Stimulated activated CD4-positive, alpha-beta T cell treated with anti-CD3 and anti-CD28 coated beads, TNF-alpha, amount 100 ng/mL, for 1 hour (primary cell): Measurements from ENCODE around the gene PLEKHN1.

Experiments
- DNase-seq, 3 donors: peaks; one replicate each; pipeline ENCODE4 v3.0.0-alpha.2; 2020; ENCODE audit warnings: low read depth in 3 of 3, low spot score in 1 of 3

PLEKHN1 gene, protein sequence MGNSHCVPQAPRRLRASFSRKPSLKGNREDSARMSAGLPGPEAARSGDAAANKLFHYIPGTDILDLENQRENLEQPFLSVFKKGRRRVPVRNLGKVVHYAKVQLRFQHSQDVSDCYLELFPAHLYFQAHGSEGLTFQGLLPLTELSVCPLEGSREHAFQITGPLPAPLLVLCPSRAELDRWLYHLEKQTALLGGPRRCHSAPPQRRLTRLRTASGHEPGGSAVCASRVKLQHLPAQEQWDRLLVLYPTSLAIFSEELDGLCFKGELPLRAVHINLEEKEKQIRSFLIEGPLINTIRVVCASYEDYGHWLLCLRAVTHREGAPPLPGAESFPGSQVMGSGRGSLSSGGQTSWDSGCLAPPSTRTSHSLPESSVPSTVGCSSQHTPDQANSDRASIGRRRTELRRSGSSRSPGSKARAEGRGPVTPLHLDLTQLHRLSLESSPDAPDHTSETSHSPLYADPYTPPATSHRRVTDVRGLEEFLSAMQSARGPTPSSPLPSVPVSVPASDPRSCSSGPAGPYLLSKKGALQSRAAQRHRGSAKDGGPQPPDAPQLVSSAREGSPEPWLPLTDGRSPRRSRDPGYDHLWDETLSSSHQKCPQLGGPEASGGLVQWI

DNA sequence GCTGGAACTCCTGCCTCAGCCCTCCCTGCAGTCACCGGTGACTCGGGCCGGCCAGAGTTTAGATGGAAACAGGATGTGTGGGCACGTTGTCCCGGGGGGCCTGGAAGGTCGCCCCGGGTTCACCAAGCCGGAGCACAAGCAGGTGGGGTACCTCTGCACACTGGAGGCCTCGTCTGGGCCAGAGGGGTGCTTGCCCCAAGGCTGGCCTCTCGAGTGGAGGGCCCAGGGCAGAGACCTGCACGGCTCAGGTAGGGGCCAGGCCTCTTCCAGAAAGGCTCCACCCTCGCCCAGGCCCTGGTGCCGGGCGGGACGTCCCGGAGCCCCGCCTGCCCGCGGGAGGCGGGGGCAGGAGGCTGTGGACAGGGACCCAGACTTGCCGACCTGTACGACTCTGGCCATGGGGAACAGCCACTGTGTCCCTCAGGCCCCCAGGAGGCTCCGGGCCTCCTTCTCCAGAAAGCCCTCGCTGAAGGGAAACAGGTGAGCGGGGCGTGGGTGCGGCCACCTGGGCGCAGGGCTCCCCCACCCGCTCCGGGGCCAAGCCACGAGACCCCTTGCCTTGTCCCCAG, at the start of gene PLEKHN1:
PLEKHN1 (plus strand) TSS at position 348 of the 569 bp plus-strand sequence; CDS start at position 398, 50 bp downstream.
- no peak for DNase-seq

DNA sequence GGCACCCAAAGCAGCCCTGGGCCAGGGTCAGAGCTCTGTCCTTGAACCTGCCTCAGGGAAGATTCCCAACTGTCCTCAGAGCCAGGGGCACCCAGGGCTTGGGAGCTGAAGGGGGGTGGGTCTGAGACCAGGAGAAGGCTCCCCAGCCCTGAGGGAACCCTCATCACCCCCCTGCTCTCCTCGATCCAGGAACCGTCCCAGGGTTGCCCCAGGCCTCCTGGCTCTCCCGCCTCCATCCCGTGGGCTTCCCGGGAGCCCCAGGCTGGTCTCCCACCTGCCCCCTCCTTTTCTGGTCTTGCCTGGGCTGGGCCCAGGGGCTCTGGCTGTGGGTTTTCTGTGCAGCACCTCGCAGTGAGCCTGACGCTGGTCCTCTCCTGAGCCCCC, 49.2 kb upstream of the PLEKHN1 start:
- DNase-seq: no peak

DNA sequence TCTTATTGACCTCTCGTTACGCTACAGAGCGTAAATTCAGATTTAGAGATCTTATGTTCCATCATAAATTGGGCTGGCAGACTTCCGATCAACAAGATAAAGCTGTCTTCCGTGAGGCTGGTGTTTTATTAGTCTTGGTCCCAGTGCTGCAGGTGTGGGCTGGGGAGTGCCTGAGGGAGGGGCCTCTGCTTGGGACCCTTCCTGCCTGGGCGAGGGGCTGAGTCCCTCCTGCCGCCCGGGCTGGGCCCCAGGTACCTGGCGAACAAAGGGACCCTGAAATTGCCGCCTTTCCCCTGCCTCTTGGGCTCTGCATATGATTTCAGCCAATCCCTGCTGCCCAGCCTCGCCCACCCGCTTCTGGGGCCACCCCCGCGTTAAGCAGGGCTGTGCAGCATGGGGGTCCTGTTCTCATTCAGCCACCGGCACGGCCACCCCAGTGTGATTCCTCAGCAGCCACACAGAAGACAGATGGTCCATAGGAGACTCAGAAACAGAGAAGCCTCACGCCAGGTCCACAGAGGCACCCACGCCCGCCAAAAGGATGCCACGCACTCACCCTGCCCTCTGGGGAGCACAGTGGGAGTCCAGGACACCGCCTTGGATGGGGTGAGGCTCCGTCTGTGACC, 48.7 kb upstream of the PLEKHN1 start:
- no peak for DNase-seq

DNA sequence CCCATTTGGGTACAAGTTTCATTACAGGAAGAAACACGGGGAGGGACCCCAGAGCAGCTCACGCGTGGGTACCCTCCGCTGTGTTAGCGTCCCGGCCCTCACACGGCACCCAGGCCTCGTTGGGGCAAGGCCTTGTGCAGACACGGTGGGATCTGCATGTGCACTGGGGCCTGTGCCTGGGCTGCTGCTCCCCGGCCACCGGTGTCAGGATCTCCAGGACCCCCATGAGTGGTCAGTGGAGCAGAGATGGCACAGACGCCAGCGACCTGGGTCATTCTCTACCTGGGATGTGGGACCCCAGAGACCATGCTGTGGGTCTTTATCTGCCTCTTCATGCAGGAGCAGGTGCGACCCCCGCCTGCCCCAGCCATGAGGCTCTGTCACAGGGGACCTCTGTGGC, 47.9 kb upstream of the PLEKHN1 start:
- no peak for DNase-seq

DNA sequence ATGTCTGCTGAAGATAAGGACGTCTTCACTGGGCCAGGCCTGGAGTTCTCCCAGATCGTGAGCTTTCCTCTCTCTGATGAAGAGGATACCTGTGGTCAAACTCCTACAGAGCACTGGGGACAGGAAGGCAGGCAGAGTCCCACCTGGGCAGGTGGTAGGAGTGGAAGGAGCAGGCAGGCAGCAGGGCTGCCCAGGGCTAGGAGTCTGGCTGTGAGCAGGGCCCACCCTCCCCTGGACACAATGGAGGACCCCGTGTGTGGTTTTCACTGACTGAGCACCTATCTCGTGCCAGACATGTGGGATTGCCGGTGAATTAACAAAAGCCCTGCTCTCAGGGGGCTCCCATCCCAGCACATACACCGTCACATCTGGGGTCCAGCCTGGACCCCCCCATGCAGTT, 47.4 kb upstream of the PLEKHN1 start:
- DNase-seq: no peak

DNA sequence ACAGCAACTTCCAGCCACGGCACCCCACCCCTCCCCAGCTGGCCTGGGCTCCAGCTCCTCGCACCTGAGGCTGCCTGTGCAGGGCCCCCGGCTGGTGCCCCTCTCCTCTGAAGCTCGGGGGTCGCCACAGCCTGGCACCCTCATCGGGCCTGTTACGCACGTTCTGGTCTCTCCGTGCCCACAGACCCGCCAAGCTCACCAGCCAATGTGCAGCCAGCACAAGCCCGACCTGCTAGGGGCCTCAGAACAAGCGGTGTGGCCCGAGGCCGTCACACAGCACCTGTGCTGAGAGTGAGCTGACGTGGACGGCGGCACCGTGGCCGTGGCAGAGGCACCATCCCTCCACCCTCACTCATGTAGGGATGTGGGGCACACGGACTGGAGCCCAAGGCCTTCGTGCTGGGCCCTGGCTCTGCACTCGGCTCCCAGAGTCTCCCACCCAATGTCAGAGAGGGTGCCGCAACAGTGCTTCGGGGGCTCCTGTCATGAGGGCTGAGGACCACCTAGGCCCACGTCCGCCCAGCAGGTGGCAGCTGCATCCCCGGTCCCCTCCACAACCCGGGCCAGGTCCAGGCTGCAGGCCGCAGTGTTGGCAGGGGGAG, 46.9 kb upstream of the PLEKHN1 start:
- no peak for DNase-seq

DNA sequence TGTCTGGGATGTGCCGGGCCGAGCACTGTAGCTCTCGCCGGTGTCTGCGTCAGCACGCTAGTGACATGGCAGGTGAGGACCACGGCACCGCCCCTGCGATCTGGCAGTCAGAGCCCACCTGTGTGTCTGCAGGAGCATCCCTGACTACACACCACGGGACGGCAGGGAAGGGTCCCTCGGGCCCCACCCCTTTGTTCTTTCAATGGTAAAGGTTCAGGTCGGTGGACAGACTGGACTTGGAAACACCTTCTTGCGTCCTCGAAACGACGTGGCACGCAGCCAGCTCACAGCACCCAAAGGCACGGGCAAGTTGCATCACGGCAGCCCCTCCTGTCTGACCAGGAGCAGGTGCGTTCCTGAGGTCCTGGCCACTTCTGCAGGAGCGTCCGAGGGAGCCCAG, 46.3 kb upstream of the PLEKHN1 start:
- no peak for DNase-seq

DNA sequence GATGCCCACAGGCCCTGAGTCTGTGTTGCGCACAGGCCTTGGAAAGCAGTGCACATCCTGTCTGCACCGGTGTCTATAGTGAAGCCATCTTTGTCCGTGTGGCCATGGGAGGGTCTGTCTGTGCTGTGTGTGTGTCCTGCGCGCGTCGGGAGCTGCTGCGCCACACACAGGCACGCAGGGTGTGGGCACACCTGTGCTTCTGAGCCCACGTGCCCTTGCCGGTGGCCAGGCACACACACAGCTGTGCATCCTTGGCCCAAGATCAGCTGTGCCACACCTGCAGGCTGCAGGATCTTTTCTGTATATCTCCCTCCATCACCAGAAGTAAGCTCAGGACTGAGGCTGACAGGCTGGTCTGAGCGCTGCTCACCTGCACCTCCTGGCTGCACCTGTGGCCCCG, 45.8 kb upstream of the PLEKHN1 start:
- DNase-seq: no peak

DNA sequence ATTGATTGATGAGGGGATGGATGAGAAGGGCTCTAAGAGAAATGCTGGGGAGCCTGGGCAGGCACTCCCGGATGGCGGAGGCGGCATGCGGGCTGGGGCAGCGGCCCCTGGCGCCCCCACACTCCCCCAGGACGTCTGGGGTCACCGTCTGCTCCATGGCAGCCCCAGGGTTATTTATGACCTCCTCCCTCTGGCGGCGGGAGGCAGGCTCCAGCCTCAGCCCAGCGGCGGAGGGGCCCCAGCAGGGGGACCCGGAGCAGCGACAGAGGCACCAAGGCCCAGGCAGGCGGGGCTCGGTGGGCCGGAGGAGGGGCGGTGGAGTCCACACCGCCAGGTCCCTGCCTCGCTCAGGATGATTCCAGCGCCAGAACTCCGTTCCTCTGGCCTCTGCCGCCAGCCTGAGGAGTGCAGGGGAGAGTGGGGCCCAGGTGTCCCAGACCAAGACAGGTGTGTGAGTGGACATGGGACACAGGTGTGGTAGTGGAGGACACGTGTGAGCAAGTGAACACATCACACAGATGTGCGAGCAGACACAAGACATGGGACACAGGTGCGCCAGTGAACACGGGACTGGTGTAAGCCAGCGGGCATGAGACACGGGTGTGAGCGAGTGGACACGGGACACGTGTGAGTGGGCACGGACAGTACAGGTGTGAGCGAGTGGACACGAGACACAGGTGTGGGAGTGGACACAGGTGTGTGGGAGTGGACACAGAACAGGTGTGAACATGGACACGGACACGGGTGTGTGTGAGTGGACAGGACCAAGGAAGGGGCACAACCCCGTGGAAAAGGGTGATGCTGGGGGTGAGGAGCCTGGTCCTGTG, 45.1 kb upstream of the PLEKHN1 start:
- no peak for DNase-seq

DNA sequence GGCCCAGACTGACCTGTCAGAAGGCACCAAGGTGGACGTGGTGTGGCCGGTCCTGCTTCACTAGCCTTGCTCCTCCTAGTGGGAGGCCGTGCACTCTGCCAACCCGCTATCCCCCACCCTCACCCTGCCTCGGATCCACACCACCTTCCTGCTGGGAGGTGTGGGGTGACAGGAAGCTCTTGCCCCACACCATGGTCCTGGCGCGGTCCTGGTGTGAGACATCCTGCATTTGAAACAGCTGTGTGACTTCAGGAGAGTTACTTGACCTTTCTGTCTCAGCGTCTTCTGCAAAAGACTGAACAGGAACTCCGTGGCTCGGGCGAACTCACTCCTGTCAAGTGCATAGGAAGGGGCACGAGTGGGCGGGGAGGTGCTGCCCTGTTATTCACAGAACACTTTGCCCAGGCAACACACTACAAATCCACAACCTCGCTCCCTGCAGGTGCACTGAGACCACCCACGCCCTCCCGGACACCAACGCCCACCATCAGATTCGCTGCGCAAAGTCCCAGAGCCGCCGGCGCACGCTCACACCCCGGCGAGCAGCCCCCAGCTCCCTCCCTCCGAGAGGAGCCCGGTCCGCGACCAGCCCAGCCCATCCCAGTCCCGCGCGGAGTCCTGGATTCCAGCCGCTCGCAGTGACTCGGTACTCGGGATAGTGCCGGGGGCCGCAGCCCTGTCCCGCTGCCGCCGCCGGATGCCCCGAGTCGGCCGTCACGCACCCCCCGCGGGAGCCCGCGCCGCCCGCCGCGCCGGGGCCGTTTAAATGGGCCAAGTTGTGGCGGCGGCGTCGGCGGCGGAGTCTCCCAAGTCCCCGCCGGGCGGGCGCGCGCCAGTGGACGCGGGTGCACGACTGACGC, 42.9 kb upstream of the PLEKHN1 start, which contains the start of gene SAMD11:
SAMD11 (plus strand) TSS at position 793 of the 860 bp plus-strand sequence. CDS start 509 bp downstream, outside the sequence.
- peak; percentile 11 to 52 (median 37) for DNase-seq

DNA sequence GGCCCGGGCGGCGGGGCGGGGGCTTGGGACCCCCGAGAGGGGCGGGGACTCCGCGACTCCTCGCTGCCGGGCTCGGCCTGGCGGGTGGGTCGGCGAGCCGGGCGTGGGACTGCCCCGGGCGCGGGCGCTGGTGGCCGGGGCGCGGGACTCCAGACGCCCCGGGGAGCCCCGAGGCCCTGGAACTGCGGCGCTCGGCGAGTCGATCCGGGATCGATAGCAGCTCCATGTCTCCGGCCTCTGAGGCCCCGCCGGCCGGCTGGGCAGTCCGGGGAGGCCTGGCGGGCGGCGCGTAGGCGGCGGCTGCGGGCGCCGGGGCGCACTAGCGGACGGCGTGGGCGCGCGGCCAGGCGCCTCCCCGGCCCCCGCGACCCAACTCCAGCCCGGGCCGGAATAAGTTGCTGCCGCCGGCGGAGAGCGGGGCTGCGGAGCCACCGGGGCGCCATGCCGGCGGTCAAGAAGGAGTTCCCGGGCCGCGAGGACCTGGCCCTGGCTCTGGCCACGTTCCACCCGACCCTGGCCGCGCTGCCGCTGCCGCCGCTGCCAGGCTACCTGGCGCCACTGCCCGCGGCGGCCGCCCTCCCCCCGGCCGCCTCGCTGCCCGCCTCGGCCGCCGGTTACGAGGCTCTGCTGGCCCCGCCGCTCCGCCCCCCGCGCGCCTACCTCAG, 42.2 kb upstream of the PLEKHN1 start:
- DNase-seq: no peak

DNA sequence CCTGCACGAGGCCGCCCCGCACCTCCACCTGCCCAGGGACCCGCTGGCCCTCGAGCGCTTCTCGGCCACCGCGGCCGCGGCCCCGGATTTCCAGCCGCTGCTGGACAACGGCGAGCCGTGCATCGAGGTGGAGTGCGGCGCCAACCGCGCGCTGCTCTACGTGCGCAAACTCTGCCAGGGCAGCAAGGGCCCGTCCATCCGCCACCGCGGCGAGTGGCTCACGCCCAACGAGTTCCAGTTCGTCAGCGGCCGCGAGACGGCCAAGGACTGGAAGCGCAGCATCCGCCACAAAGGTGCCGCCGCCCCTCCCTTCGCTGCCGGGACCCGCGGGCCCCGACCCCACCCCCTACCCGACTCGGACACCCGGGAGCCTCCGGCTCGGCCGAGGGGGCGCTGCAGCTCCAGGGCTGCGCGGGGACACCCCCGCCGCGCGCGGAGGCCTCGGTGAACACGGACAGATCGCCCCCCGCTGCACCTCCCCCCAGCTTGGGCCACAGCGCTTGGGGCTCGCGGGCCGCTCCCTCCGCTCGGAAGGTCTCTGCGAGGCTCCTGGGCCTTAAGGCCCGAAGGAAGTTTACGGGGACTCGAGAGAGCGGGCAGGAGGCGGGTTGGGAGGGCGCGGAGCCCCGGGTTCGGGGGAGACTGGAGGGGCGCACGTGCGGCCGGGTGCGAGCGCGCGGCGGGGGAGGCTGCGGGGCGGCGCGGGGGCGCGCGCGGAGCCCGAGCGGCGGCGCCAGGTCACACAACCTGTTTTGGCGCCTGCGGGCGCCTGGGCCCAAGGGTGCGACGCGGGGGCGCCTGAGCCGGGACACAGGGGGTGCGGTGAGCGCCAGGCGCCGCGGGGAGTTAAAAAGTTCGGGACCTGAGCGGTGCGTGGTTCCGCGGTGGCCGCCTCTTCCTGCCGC, 41.4 kb upstream of the PLEKHN1 start:
- DNase-seq: no peak

DNA sequence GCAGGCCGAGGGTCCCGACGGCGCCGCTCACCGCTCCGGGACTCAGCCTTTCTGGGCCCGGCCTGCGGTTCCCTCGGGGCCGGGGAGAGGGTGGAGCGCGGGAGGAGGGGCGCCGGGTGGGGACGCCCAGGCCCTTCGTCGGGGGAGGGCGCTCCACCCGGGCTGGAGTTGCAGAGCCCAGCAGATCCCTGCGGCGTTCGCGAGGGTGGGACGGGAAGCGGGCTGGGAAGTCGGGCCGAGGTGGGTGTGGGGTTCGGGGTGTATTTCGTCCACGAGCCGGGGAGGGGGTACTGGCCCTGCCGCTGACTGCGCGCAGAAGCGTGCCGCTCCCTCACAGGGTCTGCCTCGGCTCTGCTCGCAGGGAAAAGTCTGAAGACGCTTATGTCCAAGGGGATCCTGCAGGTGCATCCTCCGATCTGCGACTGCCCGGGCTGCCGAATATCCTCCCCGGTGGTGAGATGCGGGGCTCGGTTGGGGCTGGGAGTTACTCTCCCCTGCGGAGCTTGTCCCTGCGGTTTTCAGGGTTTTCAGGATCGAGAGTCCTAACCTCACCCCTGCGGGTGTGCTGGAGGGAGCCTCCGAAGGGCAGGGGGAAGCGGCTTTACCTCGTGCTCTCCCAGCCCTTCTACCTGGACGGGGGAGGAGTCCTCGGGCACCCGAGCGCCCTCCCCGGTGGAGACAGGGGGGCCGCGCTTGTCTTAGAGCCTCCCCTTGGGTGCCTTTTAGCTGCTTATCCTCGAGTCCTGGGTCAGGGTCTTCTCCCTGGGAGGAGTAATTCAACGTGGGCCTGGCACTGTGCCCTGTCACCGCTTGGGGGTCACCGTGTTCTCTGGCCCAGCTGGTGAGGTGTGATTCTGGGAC, 40.5 kb upstream of the PLEKHN1 start:
- DNase-seq: no peak

DNA sequence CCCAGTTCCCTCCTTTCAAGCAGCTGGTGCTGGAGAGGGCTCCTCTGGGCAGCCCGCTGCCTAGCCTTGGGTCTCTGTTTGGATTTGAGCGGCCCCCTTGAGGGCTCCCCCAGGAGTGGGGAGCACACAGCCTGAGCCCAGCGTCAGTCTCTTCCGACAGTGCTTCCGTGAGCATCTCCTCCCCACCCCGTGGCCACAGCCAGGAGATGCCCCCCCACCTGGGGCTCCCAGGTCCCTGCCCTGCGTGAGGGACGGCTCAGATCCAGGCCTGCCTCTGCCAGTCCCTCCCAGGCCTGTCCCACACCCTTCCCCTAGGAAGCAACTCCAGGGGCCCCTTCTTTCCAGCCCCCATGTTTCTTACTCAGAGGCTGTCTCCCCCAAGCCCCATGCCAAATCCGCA, 39.0 kb upstream of the PLEKHN1 start:
- DNase-seq: no peak

DNA sequence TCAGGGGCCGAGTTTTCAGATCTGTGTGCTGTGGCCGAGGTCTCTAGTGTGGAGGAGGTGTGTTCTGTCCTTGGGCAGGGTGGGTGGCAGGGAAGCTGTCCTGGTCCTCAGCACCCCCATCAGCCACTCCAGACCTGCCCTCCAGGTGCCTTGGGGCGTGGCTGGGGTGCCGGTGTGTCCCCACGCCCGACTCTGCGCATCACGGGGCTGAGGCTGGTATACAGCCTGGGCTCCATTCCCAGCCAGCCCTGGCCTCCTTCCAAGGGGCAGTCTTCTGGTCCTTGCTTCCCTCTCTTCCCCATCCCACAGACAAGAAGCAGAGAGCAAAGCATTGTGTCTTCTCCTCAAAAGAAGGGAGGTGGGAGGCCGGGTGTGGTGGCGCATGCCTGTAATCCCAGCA, 38.5 kb upstream of the PLEKHN1 start:
- no peak for DNase-seq

DNA sequence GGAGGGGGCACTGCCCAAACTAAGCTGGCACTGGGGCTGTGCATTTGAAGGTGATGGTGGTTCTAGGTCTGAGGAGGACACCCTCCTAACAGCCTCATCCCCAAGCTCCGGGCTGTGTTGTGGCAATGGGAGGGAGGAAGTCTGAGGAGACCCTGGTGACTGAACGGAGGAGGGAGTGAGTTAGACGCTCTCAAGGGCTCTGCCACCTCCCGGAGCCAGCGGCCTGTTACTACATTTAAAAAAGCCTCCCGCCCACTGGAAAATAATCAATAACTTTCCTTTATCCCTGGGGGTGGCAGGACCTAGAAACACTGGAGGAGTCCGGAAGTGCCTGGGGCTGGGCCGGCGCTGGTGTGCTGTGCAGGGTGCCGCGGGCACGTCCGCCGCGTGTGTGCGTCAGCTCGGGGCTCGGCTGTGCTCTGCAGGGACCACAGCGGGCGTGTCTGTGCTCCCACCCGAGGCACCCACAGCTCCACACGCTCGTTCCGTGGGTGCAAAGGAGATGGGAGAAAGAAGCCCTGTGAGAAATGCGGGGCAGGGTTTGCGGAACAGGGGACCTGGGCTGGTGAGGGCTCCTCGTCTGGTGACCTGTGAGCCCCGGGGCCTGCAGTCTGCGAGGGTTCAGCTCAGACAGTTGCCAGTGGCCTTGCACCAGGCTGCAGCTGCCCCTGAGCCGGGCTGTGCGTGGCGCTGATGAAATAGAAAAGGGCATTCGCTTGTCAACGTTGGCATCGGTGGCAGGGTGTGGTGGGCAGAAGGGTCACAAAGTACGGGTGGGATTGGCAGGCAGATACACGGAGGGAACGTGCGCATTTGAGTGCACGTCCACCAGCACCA, 37.2 kb upstream of the PLEKHN1 start:
- DNase-seq: no peak
